Measurements from ENCODE around the gene CAMK2N2. TPM values are rescaled to one million over a fixed set of nuclear protein-coding genes. Genes with fewer than 3 reads are reported as not detected.

CAMK2N2 gene
- total RNA-seq, 1 donor from 2014 or later = not detected

DNA sequence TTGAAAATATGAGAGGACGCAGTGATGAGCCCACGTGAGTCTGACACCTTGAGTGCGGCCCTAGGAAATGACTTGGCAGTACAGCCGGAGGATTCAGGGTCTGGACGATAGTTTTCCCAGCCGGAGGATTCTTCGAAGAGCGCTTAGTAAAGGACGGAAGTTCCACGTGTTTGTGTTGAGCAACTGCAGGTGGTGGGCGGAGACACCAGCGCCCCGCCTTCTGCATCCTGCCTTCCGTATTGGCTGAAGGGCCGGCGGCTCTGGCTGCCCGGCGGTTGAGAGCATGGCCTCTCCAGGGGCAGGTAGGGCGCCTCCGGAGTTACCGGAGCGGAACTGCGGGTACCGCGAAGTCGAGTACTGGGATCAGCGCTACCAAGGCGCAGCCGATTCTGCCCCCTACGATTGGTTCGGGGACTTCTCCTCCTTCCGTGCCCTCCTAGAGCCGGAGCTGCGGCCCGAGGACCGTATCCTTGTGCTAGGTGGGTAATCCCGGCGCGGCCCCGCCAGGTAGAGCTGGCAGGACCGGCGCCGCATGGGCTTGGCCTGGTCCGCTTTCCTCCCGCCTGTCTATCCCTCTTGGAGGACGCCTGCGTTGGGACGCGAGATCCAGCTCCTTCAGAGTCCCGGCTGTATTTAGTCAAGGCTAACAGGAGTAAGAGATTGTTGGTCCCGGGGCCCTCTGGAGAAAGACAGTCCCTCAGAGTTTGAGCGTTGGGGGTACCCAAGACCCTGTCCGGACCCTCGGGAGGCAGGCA lies 11.8 kb downstream of the CAMK2N2 start, which contains the start of gene EEF1AKMT4:
EEF1AKMT4 (plus strand) TSS at position 261 of the 755 bp plus-strand sequence; CDS start at position 284, 23 bp downstream.
- H3K9me3 ChIP-seq (ENCODE audit: low read depth) = no peaks in the 10 kb centered on the region
- H3K9ac ChIP-seq = peak within 1 kb of the TSS; percentile 70
- no peaks in the 10 kb centered on the region for H3K27me3 ChIP-seq
- H3K4me3 ChIP-seq = peak within 1 kb of the TSS; percentile 93
- H3F3A ChIP-seq (ENCODE audit: low read depth) = peaks cover 20% of the 10 kb centered on the region
- peaks cover 17% of the 10 kb centered on the region for H3K79me2 ChIP-seq (ENCODE audit: low read depth)
- peaks cover 3% of the 10 kb centered on the region for H3K27me3 Mint-ChIP-seq (ENCODE audit: insufficient read depth, low read depth)
- H3K27ac ChIP-seq = peak within 1 kb of the TSS; percentile 73
- TF ChIP-seq EZH2 (IDR thresholded peaks at IDR 0.05) = no peak
- TF ChIP-seq EZH2phosphoT487 (IDR thresholded peaks at IDR 0.05) = no peak
- TF ChIP-seq, protein P1, sequence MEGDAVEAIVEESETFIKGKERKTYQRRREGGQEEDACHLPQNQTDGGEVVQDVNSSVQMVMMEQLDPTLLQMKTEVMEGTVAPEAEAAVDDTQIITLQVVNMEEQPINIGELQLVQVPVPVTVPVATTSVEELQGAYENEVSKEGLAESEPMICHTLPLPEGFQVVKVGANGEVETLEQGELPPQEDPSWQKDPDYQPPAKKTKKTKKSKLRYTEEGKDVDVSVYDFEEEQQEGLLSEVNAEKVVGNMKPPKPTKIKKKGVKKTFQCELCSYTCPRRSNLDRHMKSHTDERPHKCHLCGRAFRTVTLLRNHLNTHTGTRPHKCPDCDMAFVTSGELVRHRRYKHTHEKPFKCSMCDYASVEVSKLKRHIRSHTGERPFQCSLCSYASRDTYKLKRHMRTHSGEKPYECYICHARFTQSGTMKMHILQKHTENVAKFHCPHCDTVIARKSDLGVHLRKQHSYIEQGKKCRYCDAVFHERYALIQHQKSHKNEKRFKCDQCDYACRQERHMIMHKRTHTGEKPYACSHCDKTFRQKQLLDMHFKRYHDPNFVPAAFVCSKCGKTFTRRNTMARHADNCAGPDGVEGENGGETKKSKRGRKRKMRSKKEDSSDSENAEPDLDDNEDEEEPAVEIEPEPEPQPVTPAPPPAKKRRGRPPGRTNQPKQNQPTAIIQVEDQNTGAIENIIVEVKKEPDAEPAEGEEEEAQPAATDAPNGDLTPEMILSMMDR (IDR thresholded peaks at IDR 0.05) = peak; percentile 65
- H2AFZ ChIP-seq (replicated peaks) = peak within 1 kb of the TSS; percentile 98
- peak within 1 kb of the TSS; percentile 97 for H3K4me2 ChIP-seq
- H3K36me3 Mint-ChIP-seq = no peaks in the 10 kb centered on the region
- peaks cover 7% of the 10 kb centered on the region for H3K4me1 Mint-ChIP-seq
- peak within 1 kb of the TSS; percentile 67 for H3K27ac Mint-ChIP-seq
- peak within 1 kb of the TSS; percentile 92 for H3K4me3 Mint-ChIP-seq
- DNase-seq (ENCODE audit: low spot score) = peak; percentile 99
- H3K9me3 Mint-ChIP-seq = no peaks in the 10 kb centered on the region
- no peaks in the 10 kb centered on the region for H3K4me1 ChIP-seq
- no peaks in the 10 kb centered on the region for H4K20me1 ChIP-seq (ENCODE audit: low read depth)
- H3K36me3 ChIP-seq = no peaks in the 10 kb centered on the region

GRCh38 chr3:184248454-184249411 lies 12.6 kb downstream of the CAMK2N2 start, which contains the start of gene ALG3:
Gene ALG3 (minus strand): TSS chr3:184248962. CDS start chr3:184248940, 22 bp downstream.
- peaks cover under 1% of the 10 kb centered on the region for H4K20me1 ChIP-seq (ENCODE audit: low read depth)
- H3F3A ChIP-seq (ENCODE audit: low read depth) = peaks cover 20% of the 10 kb centered on the region
- H3K27ac ChIP-seq = peak within 1 kb of the TSS; percentile 73
- peak within 1 kb of the TSS; percentile 98 for H2AFZ ChIP-seq (replicated peaks)
- peak within 1 kb of the TSS; percentile 70 for H3K9ac ChIP-seq
- no peaks in the 10 kb centered on the region for H3K9me3 Mint-ChIP-seq
- no peaks in the 10 kb centered on the region for H3K4me1 ChIP-seq
- peaks cover 17% of the 10 kb centered on the region for H3K79me2 ChIP-seq (ENCODE audit: low read depth)
- H3K36me3 Mint-ChIP-seq = peaks cover 1% of the 10 kb centered on the region
- H3K4me3 Mint-ChIP-seq = peak within 1 kb of the TSS; percentile 92
- peaks cover 7% of the 10 kb centered on the region for H3K4me1 Mint-ChIP-seq
- peak; percentile 94 for DNase-seq (ENCODE audit: low spot score)
- TF ChIP-seq, protein P1 (IDR thresholded peaks at IDR 0.05) = peak; percentile 6
- no peak for TF ChIP-seq EZH2phosphoT487 (IDR thresholded peaks at IDR 0.05)
- H3K4me3 ChIP-seq = peak within 1 kb of the TSS; percentile 93
- peak within 1 kb of the TSS; percentile 67 for H3K27ac Mint-ChIP-seq
- no peaks in the 10 kb centered on the region for H3K36me3 ChIP-seq
- H3K27me3 Mint-ChIP-seq (ENCODE audit: insufficient read depth, low read depth) = peaks cover 3% of the 10 kb centered on the region
- H3K27me3 ChIP-seq = no peaks in the 10 kb centered on the region
- H3K9me3 ChIP-seq (ENCODE audit: low read depth) = no peaks in the 10 kb centered on the region
- H3K4me2 ChIP-seq = peak within 1 kb of the TSS; percentile 97

GRCh38 chr3:184242297-184242685 lies 19.1 kb downstream of the CAMK2N2 start:
- H3K4me3 Mint-ChIP-seq = no peak overlapping the region
- Histone ChIP-seq H4K20me1 (ENCODE audit: low read depth) (peaks cover 31% of the 10 kb centered on the region), H3K4me3 (no peak overlapping the region), H3K9me3 (ENCODE audit: low read depth) (no peaks in the 10 kb centered on the region), H3K36me3 (no peaks in the 10 kb centered on the region), H3F3A (ENCODE audit: low read depth) (peaks cover 5% of the 10 kb centered on the region), H3K27me3 (no peaks in the 10 kb centered on the region), H3K4me2 (no peak overlapping the region), H3K79me2 (ENCODE audit: low read depth) (peaks cover 3% of the 10 kb centered on the region), H3K9ac (no peak overlapping the region), H2AFZ (replicated peaks) (no peak overlapping the region), H3K27ac (no peak overlapping the region), H3K4me1 (no peaks in the 10 kb centered on the region)
- H3K27me3 Mint-ChIP-seq (ENCODE audit: insufficient read depth, low read depth) = peaks cover 8% of the 10 kb centered on the region
- H3K36me3 Mint-ChIP-seq = peaks cover 1% of the 10 kb centered on the region
- no peaks in the 10 kb centered on the region for H3K4me1 Mint-ChIP-seq
- H3K27ac Mint-ChIP-seq = no peak overlapping the region
- no peak for DNase-seq (ENCODE audit: low spot score)
- no peaks in the 10 kb centered on the region for H3K9me3 Mint-ChIP-seq
- TF ChIP-seq EZH2 (IDR thresholded peaks at IDR 0.05) = no peak

All from neural progenitor cell (in vitro differentiated cells).